ENCODE measurements around the gene TCP11L2.
"Not testable (repeated sequence)": the region's sequence is repeated elsewhere in the genome, so short reads cannot be mapped to it uniquely, and the experiment has no call there.

TCP11L2 gene

DNA sequence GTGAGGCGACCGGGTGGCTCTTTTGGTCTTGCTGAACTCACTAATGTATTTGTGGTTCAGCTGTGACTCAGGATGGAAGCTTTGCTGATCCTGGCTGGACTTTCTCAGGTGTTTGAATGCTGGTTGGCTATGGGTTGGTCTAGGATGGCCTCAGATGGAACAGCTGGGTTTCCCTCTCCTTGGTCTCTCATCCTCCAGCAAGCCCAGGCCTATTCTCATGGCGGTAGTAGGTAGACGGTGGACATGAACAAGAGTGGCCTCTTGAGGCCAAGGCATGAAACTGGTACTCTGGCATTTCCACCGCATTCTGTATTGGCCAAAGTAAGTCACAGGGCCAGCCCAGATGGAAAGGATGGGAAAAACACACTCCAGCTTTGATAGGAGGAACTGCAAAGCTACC lies 43.2 kb downstream of the TCP11L2 start:
- DNase-seq, result peak; percentile 48 to 66

DNA sequence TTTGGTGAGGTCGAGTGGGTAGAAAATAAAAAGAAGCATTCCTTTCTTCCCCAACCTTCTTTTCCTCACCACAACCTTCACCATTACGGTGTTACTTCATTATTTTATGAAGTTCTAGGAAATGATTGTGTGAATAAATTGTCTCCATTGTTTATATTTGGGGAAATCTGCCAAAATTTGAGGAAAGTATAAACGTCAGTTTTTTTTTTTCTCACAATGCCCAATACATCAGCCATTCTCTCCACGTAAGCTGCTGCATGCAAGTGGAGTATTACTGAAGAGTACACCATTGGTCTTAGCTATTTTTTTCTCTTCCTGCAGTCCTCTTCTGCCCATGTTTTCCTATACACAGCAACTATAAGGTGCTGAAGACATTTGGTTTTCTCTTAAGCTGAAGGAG lies 45.9 kb downstream of the TCP11L2 start:
- DNase-seq, result no peak

DNA sequence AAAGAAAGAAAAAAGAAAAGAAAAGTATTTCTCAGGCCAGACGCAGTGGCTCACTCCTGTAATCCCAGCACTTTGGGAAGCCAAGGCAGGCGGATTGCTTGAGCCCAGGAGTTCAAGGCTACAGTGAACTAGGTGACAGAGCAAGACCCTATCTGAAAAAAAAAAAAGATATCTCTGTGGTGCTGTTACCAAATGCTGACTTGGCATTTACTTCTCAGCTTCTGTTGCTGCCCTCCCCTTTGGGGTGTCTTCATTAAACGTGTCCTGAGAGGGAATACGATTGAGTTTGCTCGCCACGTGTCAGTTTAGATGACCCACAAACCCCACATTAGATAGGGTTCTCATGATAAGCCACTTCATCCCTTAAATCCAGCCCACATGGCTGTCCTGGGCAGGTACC lies 50.6 kb downstream of the TCP11L2 start:
- no peak for DNase-seq

DNA sequence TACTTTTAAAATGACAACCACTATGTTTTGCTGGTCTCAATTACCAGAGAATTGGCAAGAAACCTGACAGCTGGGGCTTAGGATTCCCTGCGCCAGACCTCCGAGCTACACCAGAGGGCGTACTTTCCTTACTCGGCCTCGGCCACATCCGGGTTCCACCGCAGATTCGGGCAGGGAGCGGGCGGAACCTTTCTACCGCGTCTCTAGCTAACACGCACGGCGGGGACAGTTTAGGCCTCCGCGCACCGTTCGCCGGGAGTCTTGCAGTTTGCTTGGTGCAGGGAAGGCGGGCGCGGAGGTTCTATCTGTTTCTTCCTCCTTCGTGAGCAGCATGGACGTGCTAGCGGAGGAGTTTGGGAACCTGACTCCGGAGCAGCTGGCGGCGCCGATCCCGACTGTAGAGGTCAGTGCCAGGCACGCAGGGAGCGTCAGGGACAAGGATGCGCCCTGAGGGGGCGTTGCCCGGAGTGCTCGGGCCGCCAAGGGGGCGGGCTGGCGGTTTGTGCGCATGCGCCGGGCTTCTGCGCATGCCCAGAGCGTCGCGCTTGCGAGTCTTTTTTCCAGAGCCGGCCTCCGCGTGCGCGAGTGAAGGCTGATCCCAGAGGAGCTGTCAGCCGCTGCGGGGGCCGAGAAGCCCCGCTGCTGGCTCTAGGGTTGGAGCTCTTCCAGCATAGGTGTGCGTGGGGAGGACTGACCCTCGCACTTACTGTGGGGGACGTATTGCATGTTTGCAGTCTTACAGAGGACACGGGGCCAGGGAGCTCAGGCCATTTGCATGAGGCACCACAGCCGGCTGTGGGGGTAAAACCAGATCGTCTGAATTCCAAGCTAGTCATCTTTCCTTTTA lies 55.2 kb downstream of the TCP11L2 start, which contains the start of gene POLR3B:
Gene POLR3B, plus strand, starts transcription at position 200 of the 847 bp plus-strand sequence. Its CDS starts 132 bp downstream, at position 332.
- peak; percentile 95 to 96 for DNase-seq

DNA sequence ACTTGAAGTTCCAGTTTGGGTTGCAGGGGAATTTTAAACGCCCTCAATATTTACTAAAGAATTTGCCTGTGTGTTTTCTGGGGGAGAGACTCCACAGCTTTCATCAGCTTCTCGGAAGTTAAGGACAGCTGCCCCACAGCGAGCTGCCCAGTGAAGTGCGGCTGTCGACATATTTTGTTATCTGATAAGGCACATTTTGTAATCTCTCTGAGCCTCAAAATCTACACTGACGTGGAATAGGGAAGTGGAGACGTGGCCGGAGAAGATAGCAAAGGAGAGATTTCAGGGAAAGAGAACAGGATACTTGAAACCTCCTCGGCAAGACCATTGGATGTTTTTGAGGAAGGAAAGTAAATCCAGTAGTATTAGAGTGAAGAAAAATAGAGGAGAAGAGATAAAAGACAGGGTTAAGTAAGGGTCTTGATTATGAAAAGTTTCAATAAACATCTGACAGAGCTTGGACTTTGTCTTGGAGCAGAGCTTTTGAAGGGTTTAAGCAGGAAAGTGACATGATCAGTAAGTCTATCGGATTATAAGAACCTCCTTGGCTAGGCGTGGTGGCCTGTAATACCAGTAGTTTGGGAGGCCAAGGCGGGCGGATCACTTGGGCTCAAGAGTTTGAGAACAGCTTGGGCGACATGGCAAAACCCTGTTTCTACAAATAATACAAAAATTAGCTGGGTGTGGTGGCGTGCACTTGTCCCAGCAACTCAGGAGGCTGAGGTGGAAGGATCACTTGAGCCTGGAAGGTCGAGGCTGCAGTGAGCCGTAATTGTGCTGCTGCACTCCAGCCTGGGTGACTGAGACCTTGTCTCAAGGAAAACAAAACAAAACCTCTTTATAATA lies 56.1 kb downstream of the TCP11L2 start:
- peak; percentile 66 to 71 for DNase-seq

DNA sequence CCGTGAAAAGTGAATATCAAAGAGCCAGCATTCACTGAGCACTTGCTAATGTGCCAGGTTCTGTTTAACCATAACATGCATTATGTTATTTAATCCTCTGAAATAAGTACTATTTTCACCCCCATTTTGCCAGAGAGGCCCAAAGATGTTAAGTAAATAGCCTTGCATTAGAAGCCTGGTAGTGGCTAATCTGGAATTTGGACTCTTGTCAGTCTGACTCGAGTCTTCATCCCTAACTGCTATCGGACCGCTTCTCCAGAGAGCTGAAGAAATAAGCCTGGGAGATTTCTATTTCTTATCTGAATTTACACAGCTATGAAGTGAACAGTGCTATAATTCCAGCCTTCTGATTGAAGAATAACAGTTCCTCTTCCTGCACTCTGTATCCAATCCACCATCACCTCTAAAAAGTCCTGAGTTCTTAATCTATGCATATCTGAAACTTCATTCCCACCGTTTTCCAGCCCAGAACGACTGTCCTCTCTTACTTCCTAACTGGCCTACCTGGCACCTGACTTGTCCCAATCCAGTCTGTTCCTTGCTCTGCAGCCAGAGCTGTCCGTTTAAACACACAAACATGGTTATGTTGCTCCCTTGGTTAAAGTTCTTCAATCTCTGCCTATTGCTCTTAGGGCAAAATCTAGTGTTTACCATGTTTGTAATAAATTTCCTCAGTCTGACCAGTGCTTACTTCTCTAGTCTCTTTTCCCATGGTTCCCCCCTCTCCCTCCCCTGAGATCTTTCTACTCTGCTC lies 57.3 kb downstream of the TCP11L2 start:
- DNase-seq, result no peak

DNA sequence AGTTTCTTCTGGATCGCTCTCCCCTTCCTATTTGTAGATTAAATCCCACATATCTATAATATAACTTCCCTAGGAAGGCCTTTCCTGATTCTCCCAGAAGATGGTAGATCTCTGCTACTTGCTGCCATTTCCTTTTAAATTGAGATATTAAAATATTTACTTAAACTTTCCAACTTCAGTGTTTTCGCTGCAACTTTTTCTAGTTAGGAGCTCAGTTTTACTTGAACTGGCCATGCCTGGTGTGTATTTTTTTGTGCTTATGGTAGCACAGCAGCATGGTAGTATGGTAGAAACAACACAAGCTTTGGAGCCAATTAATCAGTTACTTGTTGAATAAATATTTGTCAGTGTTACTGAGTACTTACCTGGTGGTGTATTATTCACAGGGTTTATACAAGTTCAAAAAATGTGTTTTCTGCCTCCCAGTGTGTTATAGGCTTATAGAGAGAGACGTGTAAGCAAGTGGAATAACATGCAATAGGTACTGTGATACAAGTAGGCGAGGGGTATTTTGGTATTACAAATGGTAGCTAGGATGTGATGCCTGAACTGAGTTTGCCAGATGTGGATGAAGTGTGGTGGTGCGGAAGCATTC lies 58.0 kb downstream of the TCP11L2 start:
- no peak for DNase-seq

DNA sequence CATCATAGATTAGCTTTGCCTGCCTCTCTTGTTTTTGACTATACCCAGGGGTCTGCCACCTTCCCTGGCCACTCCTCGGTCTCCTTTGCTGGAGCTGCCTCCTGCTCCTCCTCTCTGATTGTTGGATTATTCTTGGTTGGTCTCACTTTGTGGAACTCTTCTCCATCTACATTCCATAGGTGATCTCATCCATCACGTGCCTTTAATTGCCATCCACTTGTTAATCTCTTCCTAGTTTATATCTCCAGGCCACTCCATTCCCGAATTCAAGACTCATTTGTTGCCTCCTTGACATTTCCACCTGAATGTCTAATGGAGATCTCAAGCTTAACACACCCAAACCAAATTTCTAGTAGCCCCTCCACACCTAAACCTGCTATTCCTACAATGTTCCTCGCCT lies 60.4 kb downstream of the TCP11L2 start:
- DNase-seq, result no peak

DNA sequence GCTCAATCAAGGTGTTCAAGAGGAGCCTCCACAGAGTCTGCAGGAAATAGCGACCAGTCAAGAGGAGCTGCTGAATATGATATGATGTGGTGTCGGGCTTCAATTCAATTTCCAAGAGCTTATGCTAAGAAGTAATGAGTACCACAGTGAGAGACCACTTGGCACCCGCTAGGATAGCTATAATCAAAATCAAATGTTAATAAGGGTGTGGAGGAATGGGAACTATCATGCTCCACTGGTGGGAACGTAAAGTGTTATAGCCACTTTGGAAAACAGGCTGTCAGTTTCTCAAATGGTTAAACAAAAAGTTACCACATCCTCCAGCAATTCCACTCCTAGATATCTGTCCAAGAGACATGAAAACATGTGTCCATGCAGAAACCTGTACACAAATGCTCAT lies 61.7 kb downstream of the TCP11L2 start:
- no peak for DNase-seq

DNA sequence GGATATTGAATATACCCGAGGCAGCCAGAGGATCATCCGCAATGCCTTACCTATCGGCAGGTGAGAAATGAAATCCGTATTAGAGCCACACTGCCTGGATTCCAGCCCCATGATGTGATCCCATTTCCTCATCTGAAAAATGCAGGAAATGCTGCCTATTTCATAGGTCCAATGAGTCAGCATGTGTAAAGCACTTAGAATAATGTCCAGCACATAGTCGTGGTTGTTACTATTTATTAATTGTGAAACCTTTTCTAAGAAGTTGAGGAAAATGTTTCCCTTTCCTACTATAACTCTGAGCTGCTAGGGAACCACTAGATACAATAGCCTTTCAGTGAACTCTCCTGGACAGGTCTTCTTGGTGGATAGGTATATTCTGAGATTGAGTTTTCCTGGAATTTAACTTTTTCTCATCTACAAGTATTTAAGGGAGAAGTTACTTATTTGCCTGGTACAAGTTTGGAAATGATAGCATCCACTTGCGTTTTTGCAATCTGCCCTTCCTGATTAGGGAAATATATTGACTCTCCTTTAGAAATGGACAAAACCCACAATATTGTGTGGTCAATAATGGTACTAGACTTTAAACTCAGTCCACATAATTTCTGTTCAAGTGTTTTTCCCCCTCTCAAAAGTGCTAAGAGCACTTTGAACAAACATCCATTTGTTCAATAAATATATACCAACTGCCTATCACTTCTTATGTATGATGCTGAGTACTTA lies 67.3 kb downstream of the TCP11L2 start:
- peak; percentile 33 to 46 for DNase-seq

DNA sequence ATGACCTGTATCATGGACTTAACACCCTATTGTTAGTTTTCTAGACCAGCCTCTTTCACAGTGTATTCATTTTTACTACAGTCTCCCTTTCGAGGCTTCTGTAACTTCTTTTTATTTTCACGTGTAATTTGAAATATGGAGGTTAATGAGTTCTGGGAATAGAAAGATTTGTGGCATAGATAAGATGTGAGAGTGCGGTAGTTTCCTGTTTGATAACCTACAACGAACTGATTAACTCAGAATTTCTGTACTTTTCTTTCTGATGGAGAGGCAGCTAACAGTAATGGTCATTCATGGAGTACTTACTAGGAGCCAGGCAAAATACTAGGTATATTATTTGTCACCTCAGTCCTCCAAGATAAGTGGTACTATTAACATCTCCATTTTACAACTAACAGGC lies 76.3 kb downstream of the TCP11L2 start:
- DNase-seq, result no peak

DNA sequence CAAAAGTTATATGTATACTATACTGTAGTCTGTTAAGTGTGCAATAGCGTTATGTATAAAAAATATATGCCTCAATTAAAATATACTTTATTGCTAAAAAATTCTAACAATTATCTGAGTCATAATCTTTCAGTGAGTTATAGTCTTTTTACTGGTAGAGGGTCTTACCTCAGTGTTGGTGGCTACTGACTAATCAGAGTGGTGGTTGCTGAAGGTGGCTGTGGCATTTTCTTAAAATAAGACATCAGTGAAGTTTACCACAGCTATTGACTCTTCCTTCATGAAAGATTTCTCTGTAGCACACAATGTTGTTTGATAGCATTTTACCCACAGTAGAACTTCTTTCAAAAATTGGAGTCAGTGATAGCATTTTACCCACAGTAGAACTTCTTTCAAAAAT lies 78.4 kb downstream of the TCP11L2 start:
- DNase-seq, result no peak

DNA sequence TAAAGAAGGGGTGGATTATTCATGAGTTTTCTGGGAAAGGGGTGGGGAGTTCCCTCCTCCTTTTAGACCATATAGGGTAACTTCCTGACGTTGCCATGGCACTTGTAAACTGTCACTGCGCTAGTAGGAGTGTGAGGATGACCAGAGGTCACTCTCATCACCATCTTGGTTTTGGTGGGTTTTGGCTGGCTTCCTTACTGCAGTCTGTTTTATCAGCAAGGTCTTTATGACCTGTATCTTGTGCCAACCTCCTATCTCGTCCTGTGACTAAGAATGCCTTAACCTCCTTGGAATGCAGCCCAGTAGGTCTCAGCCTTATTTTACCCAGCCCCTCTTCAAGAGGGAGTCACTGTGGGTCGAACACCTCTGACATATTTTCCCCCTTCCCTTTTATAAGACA lies 79.3 kb downstream of the TCP11L2 start:
- DNase-seq, result not testable (repeated sequence)

DNA sequence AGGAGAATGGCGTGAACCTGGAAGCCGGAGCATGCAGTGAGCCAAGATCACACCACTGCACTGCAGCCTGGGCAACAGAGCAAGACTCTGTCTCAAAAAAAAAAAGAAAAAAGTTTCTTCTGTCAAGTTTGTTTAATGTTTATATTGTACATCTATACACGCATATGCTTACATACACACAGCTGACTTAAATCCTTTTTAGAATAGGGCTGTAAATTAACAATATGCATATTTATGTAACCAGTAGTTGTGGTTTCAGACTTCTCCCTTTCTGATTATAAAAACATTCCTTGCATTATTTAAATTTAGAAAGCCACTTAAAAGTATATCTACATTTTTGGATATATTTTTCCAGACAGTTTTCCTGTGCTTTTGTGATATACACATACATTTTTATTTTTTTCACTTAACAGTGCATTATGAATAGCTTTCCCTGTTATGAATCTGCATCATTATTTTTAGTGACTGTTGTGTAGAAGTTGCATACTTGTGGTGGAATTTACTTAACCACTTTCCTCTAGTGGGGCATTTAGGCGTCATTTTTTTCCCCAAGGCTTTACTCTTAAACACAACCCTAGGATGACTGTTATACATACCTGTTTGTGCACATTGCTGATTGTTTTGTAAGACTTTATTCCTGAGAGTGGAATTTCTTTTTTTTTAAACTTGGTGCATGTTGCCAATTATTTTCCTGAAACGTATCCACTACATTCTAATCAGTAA lies 84.4 kb downstream of the TCP11L2 start:
- no peak for DNase-seq

DNA sequence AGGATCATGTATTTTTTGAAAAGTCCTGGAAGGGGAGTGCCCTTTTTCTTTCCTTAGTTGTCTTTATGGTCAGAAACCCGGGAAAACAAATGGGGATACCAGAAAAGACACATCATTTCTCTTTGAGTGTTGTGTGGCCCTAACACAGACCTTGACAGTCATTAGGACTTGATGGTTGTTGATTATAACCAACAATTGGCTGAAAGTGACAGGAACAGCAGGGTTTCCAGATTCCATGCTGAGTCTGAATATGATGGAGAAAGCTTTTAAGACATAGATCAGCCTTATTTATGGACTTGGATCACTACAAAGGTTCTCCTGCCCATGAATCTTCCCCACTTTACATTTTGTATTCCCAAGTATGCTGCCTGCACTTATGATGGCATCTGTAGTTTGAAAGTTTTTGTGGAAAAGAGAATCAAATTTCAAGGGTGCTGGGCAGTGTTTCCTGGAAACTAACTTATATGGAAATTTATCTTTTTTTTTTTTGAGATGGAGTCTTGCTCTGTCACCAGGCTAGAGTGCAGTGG lies 85.4 kb downstream of the TCP11L2 start:
- DNase-seq, result no peak

DNA sequence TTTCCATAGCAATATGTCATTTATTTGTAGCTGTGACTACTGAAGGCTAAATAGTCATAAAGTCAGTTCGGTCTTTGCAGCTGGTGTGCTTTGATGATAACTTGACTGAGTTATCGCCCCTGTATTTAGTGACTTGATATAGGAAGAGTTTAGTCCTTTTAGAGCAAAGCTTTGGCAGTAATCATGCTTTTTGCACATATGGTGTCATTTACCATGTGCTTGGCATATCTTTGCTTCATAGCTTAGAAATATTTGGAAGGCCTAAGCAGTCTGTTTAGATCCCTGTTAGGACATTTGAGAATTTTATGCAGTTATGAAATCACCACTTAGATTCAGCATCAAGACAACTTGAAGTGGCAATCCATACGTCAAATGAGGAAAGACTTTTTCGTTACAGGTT lies 86.6 kb downstream of the TCP11L2 start:
- no peak for DNase-seq

DNA sequence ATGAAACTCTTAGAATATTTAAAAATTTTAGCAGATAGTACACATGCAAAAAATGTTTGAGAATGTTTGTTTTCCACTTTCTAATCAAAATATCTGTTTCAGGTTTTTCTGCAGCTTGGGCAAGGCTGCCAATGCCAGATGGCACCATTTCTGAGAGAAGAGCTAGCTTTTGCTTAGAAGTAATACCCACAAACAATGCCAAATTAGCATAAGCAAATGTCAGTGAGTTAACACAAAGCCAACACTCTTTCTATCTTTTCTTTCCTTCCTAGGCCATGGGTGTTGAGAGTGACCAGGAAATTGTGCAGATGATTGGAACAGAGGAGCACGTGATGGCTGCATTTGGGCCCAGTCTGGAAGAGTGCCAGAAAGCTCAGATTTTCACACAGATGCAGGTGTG lies 90.2 kb downstream of the TCP11L2 start:
- no peak for DNase-seq
